Stimulated activated CD4-positive, alpha-beta T cell treated with anti-CD3 and anti-CD28 coated beads, Interleukin-1b, Interleukin-23, amount 100 ng/mL, for 24 hours (primary cell): Measurements from ENCODE around the gene NEFH.
"Not testable (repeated sequence)": the region's sequence is repeated elsewhere in the genome, so short reads cannot be mapped to it uniquely, and the experiment has no call there.

Experiments used
- DNase-seq, 4 experiments: peaks; one replicate each; pipeline ENCODE4 v3.0.0-alpha.2; 2020; ENCODE audit warnings: low read depth in 4 of 4, low spot score in 1 of 4

NEFH gene

GRCh38 chr22:29464581-29464980 lies 15.4 kb upstream of the NEFH start:
- DNase-seq, result no peak

GRCh38 chr22:29469755-29470154 lies 10.3 kb upstream of the NEFH start:
- DNase-seq, result no peak

DNA sequence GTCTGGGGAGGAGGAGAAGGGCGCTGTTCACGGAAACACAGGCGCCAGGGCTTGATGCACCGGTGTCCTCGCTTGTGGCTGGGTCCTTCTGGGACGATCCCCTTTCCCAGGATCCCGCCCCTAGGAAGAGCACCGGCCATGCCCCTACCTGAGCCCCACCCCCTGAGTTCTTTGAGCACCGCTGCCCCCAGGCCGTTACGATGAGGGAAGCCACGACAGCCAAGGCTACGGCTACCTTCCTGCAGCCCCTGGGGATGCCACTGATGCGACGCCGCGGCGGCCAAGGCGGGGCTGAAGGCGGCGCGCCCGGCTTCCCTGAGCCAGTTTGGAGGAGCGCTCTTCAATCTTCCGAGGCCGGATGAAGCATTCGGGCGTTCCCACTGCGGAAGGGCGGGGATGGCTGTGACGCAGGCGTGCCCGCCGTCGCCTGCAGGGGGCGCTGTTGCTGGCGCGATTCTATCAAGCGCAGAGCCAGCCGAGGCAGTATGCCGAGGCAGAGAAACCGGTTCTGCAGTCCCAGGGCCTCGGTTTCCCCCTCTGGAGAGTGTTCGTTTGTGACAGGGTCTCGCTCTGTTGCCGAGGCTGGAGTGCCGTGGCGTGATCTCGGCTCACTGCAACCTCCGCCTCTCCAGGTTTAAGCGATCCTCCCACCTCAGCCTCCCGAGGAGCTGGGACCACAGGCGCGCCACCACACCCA lies 9.7 kb upstream of the NEFH start:
- DNase-seq, result peak; percentile 50 to 78 (median 60)

- DNase-seq, result no peak
Measured at GRCh38 chr22:29473001-29473400, 7.0 kb upstream of the NEFH start.

DNA sequence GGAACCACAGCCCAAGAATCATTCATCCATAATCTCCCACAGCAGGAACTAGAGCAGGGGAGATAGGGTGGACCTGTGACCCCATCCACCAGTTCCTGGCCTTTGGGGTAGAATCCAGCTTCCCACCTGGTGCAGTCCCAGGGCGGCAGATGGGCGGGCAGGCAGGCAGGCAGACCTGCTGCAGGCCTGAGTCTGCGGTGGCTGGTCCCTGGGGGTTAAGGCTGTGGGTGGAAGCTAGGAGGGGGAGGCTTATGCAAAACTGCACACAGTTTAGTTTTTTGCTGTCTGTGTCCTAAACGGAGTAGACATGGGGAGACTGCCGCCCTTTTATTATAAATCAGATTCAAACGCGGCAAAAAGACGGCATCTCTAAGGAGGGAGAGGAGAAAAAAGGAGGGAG lies 4.5 kb upstream of the NEFH start:
- DNase-seq, result no peak

DNA sequence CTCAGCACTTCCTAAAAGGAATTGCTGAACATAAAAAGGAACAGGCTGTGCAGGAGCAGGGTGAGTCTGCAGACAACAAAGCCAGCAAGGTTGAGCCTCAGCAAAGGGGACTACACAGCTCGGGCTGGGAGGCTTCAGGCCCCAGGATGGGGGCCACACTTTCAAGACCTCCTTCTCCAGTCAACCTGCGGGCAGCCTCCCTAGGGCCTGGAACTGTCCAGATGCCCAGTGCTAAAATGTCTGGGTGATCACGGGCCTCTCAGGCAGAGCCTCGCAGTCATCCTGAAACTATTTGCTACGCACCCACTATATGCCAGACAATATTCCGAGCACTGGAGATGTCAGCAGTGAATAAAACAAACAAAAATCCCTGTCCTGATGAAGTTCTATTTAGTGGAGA lies 3.9 kb upstream of the NEFH start:
- no peak for DNase-seq

- no peak for DNase-seq
Measured at GRCh38 chr22:29477723-29478318, 2.2 kb upstream of the NEFH start.

DNA sequence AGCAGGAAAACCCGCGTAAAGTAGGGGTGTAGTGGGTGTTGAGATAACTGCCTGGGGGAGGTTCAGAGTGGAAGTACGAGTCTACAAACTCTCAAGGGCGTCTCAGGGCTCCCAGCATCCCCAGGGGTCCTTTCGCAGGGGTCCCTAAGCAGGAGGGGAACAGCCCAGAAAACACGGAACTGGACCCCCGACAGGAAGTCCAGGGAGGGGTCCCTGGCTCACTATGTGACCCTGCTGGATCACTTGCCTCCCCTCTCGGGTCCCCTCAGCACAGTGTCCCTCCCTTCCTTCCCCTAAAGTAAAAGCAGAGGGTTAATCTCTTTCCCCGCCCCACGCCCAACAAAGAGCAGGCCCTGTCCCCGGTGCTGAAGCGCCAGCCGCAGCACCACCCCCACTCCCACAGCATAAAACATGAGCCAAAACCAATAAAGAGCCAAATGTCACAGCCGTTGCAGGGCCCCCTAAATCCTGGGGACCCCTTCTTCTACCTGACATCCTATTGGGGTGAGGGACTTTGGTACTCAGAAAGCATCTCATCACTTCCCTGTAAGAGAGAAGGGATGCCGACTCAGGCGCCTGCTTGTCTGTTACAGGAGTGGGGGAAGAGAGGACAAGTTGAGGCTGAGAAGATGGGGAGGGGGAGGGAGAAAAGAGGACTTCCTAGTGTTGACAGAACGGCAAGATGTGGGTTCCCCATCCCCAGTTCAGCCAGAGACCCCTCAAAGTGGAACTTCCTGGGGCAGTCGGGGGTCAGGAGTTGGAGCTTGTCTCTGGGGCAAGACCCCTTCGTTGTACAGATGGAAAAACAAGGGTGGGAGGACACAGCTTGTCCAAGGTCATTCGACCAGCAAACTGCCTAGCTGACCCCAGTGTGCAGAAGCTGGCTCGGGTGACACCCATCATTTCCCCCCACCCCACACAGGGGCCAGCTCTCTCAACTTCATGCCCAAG lies 1.4 kb upstream of the NEFH start:
- no peak for DNase-seq

GRCh38 chr22:29480262-29480511 lies 169 bp downstream of the NEFH start:
- DNase-seq, result no peak

GRCh38 chr22:29480512-29481264 lies 670 bp downstream of the NEFH start:
- no peak for DNase-seq

- no peak for DNase-seq
Measured at GRCh38 chr22:29481265-29482000, 1.4 kb downstream of the NEFH start.

DNA sequence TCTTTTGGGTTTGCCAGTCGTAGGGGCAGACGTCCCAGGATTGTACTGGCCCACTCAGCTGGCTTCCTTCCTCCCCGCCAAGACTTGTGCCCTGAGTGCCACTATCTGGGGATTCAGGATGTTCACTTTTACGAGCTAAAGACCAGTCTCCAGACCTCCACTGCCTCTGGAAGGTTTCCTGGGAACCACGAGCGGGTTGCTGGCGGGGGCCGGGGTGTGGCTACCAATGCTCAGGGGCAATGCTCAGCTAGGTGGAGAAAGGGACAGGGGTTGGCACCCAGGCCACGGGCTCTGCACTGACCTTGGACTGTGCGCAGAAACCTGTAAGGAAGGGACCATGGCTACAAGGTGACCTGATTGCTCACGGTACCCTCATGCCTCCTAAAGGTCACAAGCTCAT lies 2.2 kb downstream of the NEFH start:
- no peak for DNase-seq

DNA sequence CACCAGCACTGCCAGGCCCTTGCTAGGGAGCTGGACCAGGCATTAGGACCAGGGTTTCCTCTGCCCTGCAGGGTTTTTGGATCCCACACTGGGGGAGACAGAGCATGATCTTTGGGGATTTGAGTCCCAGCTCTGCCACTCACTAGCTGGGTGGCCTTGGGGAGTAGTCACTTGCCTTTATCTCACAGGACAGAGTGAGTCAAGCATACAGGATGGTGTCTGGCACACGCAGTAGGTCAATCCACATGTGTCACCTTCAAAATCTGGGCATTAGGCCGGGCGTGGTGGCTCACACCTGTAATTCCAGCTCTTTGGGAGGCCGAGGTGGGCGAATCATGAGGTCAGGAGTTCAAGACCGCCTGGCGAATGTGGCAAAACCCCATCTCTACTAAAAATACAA lies 2.7 kb downstream of the NEFH start:
- DNase-seq, result no peak

DNA sequence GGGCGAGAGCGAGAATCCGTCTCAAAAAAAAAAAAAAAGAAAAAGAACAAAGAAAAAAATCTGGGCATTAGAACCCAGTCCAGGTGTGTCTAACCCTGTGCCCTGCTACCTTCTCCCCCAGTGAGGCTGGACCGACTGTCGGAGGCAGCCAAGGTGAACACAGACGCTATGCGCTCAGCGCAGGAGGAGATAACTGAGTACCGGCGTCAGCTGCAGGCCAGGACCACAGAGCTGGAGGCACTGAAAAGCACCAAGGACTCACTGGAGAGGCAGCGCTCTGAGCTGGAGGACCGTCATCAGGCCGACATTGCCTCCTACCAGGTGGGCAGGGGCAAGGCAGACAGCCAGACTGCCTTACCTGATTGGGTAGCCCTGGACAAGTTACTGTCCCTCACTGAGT lies 3.2 kb downstream of the NEFH start:
- no peak for DNase-seq

DNA sequence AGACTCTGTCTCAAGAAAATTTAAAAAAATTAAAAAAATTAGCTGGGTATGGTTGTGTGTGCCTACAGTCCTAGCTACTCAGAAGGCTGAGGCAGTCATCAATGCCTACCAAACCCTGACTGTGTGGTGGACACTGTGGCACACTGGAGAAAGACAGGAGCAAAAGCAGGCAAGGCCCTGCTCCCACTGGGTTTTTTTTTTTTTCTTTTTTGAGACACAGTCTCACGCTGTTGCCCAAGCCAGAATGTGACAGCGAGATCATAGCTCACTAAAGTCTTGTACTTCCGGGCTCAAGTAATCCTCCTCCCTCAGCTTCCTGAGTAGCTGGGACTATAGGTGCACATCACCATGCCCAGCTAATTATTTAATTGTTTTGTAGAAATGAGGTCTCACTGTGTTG lies 4.6 kb downstream of the NEFH start:
- DNase-seq, result no peak

DNA sequence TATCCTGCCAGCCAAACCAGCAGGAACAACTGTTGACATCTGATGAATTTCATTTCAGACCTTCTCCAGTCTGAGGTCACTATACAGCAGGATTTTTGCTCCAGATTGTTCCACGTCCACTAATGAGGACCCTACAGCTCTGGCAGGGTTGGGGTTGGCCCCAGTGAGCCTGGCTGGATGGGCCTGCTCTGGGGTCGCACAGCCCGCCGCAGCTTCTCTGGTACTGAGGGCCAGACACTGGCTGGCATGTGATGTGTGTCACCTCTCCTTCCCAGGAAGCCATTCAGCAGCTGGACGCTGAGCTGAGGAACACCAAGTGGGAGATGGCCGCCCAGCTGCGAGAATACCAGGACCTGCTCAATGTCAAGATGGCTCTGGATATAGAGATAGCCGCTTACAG lies 5.4 kb downstream of the NEFH start:
- no peak for DNase-seq

GRCh38 chr22:29487426-29487986 lies 7.5 kb downstream of the NEFH start:
- DNase-seq, result no peak

GRCh38 chr22:29489127-29489780 lies 9.2 kb downstream of the NEFH start:
- not testable (repeated sequence) for DNase-seq

GRCh38 chr22:29491012-29491411 lies 11.0 kb downstream of the NEFH start:
- DNase-seq, result no peak

DNA sequence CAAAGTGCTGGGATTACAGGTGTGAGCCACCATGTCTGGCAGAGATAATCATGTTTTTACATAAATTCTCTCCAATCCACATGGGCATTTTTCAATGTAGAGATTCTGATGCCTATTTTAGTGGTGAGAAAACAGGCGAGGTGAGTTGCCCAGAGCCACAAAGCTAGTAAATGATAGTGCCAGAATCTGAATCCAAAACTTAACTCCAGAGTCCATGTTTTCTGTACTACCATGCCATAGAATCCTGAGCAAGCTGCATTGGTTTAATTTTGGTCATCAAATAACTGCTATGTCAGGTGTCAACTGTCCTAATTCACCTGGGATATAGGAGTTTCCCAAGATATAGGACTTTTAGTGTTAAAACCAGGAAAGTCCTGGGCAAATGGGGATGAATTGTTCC lies 13.6 kb downstream of the NEFH start:
- no peak for DNase-seq
